NCI-H2029 (cell line): ENCODE data around the gene CPXM1.

Experiments used
- DNase-seq: peaks from one replicate; lab custom pipeline; 2025; lab: John Stamatoyannopoulos, UW

Gene CPXM1

DNA sequence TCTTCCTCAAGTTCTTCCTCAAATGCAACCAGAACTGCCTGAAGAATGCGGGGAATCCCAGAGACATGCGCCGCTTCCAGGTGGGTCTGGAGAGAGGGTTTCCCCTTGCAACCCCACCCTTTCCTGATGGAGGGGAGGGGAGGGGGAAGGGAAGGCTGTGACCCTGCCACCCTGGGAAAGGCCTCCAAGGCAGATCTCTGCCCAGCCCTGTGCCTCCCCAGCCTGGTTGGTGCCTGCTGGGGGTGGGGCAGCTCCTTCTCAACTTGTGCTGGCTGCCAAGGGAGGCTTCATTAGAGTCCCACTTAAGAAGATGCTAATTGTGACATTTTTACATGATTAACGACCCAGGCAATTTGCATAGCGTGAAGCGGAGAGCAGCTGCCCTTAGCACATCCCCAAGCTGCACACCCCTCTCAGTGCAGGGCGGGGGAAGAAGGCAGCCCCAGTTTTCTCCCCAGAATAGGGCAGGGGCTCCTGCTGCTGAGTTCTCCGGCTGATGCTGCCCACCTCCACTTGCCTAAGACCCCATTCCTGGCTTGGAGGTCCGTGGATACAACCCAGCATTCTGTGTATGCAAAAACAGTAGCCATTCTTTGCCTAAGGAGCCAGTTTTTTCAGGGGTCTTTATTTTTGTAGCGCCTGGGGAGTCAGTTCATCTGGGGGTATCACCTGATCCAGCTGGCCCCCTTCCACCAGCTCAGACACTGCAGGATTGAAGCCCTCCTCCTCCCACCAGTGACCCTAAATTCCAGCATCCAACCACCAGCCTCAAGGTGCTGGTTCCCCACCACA, 51.7 kb downstream of the CPXM1 start:
- no peak for DNase-seq

DNA sequence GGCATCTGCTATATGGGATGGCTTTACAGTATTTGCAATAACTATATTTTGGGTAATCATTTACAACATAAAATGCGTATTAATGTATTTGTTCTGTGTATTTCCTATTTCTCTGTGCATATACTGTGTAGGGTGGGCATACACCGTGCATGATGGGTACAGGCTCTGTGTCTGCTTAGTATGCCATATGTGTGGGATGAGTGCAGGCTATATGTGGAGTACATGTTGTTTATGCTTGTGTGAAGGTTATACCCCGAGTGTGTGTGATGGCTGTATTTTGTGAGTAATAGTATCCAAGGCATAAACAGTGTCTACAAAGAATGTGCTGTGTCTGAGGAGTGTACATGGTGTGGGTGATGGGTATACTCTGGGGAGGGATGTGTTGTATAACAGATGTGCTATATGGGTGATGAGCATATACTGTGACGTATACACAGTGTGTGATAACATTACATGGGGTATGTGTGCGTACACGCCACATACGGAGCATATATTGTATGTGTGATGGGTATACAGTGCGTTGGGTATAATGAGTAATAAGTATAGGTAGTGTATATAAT, 52.7 kb downstream of the CPXM1 start:
- DNase-seq = no peak

DNA sequence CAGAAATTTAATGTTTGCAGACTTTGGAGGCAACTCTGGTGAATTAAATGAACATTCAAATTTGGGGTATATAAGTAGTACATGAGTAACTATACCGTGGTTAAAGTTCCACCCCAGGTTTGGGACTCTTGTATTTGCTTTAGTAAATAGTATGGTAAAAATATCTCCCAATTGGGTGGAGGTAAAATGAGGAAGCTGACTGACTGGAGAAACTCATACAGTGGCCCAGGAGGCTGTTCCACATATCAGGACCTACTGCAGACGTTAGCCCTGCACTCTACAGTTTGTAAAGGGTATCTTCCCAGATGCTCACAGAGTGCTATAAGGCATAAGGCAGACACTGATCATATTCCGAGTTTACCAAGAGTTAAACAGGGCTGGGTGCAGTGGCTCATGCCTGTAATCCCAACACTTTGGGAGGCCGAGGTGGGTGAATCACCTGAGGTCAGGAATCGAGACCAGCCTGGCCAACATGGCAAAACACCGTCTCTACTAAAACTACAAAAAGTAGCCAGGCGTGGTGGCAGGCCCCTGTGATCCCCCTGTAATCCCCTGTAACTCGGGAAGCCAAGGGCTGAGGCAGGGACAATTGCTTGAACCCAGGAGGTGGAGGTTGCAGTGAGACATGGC, 53.7 kb downstream of the CPXM1 start:
- DNase-seq = no peak

DNA sequence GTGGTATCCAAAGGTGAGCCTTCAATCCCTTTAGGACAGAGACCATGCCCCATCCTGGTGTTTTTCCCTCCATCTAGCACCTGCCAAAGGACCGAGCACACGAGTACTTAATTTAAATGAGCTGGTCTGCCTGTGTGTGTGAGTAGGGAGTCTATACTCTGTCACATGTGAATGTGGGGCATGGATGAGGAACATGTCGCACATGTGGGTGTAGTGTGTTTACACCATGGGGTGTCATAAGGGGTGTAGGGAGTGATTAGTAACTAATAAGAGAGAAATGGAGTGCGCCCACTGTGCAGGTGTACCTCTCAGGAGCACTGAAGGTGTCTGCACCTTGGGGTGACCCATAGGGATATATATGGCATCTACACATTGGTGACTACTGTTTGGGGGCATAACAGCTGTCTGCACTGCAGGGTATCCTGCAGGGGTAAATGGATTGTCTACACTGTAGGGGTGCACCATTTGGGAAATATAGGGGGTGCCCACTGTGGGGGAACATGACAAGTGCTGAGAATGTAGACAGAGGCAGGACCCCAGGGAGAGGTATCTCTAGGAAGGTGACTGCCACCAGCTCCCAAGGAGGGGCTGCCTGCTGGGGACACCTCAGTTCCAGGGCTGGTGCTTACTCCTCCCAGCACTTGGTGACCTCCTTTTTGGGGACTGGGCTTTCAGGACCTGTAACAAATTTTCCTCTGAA, 54.3 kb downstream of the CPXM1 start:
- DNase-seq = no peak

DNA sequence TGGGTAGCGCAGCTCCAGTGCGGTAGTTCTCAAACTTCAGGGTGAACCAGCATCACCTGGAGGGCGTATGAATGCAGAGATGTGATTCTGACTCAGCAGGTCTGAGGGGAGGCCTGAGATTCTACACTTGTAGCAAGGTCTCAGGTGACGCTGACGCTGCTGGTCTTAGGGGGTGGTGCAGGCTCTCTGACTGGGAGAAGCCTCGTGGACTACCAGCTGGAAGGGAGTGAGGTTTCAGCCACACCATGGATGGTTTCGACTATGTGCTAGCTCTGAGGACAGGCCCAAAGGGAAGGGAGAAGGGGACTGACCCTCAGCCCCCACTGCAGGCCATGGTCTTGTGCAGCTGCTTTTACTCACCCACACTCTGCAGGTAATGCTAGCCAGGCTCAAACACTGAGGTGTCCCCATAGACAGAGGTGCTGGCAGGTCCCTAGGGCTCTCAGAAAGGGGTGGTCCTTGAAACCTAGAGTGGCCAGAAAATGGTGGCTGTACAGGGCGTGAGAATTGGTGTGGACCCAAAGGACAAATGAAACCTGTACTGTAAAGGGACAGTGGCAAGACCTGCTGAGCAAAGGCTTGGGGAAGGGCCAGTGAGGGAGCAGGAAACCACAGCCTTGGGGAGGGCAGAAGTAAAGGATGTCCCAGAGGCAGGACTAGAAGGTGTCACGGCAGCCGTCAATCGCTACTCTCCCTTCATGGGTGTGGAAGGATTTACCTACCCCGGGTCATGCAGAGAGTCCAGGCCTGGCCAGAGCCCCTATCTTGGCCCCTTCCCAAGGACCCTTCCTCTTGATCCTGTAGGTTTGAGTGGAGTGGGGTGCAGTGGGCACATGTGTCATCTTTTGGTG, 55.1 kb downstream of the CPXM1 start:
- no peak for DNase-seq
